ENCODE measurements around the gene OR8H1. TPM values are rescaled to one million over a fixed set of nuclear protein-coding genes. Genes with fewer than 3 reads are reported as not detected.

The OR8H1 gene
- total and polyA plus RNA-seq, 2 of the 8 experiments (the other 6 are each of a cell fraction or from before 2014, with no cell fraction given) = not detected

GRCh38 chr11:56273854-56274253 is 18.2 kb downstream of the OR8H1 start, which contains the start of gene OR5T1:
TSS of gene OR5T1 (plus strand) at chr11:56274154. CDS start at chr11:56275639, 1,485 bp downstream.
- Histone ChIP-seq H4K5ac (ENCODE audit: insufficient read length, low read depth, low read length) (no peak within 1 kb of the TSS), H3K27me3 (replicated peaks in 1 of 4; ENCODE audit: control insufficient read depth in 3 of 4, extremely low read depth in 1 of 4, insufficient read depth in 3 of 4, low read length in 3 of 4) (no peaks in the 10 kb centered on the region), H4K8ac (ENCODE audit: extremely low read depth, insufficient read depth, low read length) (no peak within 1 kb of the TSS), H3K14ac (ENCODE audit: insufficient read length) (no peak within 1 kb of the TSS), H2BK12ac (ENCODE audit: low read depth, low read length) (no peak within 1 kb of the TSS), H3K27ac (ENCODE audit: low read depth, low read length) (no peak within 1 kb of the TSS), H3K4me2 (ENCODE audit: insufficient read depth in 1 of 2, low read depth in 2 of 2, low read length in 2 of 2) (no peak within 1 kb of the TSS), H2AFZ (ENCODE audit: low read length) (no peak within 1 kb of the TSS), H3K9ac (replicated peaks in 1 of 4; ENCODE audit: extremely low read depth in 1 of 4, low read depth in 3 of 4, low read length in 3 of 4) (no peak within 1 kb of the TSS), H2BK20ac (ENCODE audit: low read length) (no peak within 1 kb of the TSS), H3K4ac (replicated peaks; ENCODE audit: insufficient read length, low read depth, low read length) (no peak within 1 kb of the TSS), H4K91ac (replicated peaks; ENCODE audit: insufficient read length, low read length) (no peak within 1 kb of the TSS), H2BK5ac (ENCODE audit: low read depth, low read length) (no peak within 1 kb of the TSS), H2BK15ac (ENCODE audit: low read length) (no peak within 1 kb of the TSS), H3K23me2 (ENCODE audit: low read depth, low read length) (no peaks in the 10 kb centered on the region; the same call in 1 of the 2 replicates), H3K56ac (replicated peaks; ENCODE audit: insufficient read length, low read depth, low read length) (no peak within 1 kb of the TSS), H3K36me3 (ENCODE audit: control insufficient read depth in 2 of 4, insufficient read depth in 4 of 4, low read length in 3 of 4) (no peaks in the 10 kb centered on the region), H3K4me3 (ENCODE audit: extremely low read depth in 1 of 4, insufficient read depth in 2 of 4, low read depth in 3 of 4, low read length in 4 of 4) (no peak within 1 kb of the TSS), H3K9me3 (ENCODE audit: insufficient read depth in 2 of 2, low read depth in 1 of 2, low read length in 1 of 2) (no peaks in the 10 kb centered on the region), H3K18ac (ENCODE audit: extremely low read depth, low read length) (no peak within 1 kb of the TSS), H2AK5ac (ENCODE audit: low read depth, low read length) (no peak within 1 kb of the TSS), H4K20me1 (replicated peaks in 1 of 2; ENCODE audit: control insufficient read depth in 1 of 2, insufficient read depth in 2 of 2, low read length in 2 of 2) (no peaks in the 10 kb centered on the region), H3K23ac (ENCODE audit: insufficient read length) (no peak within 1 kb of the TSS), H3K4me1 (replicated peaks in 1 of 4; ENCODE audit: control insufficient read depth in 3 of 4, insufficient read depth in 4 of 4, low read length in 3 of 4) (0 out of 7 replicates have a peak, but pooled peaks cover 0 to 2% (median 0%) of the 10 kb centered on the region in 4 experiments), H3K79me2 (ENCODE audit: control insufficient read depth in 1 of 2, insufficient read depth in 2 of 2, low read length in 2 of 2) (no peaks in the 10 kb centered on the region), H3K79me1 (ENCODE audit: low read depth, low read length) (no peaks in the 10 kb centered on the region), H2BK120ac (replicated peaks; ENCODE audit: low read depth, low read length) (no peak within 1 kb of the TSS)
- CTCF ChIA-PET (ENCODE audit: partially characterized antibody) = interaction anchor here (0.7 kb wide), 1 partner anchor 509 kb away, joined by 3 read pairs; no protein-coding TSS in a partner anchor
- no peak for FAIRE-seq
- POLR2A ChIA-PET (ENCODE audit: partially characterized antibody) = no interaction called here
- no peak for TF ChIP-seq RFX5 (IDR thresholded peaks at IDR 0.05; ENCODE audit: borderline replicate concordance, low read depth, low read length)
- no peak for TF ChIP-seq CTCF (IDR thresholded peaks at IDR 0.05; ENCODE audit: control extremely low read depth in 1 of 3, insufficient read depth in 1 of 3, low read depth in 1 of 3, low read length in 3 of 3)
- no peak for TF ChIP-seq PHF8 (conservative IDR thresholded peaks at IDR 0.05; ENCODE audit: low read depth, low read length)
- DNase-seq (ENCODE audit: low read depth in 1 of 2, low spot score in 2 of 2) = no peak
